ENCODE results near the gene SERPINA12.

Gene SERPINA12

GRCh38 chr14:94499673-94500072 lies 9.6 kb downstream of the SERPINA12 start:
- Histone ChIP-seq H3K27me3 (peaks cover 0 to 4% of the 10 kb centered on the region in 2 donors), H3K36me3 (no peaks in the 10 kb centered on the region), H3K4me3 (no peak overlapping the region), H3K4me1 (no peaks in the 10 kb centered on the region), H3K9me3 (no peaks in the 10 kb centered on the region), H3K27ac (no peak overlapping the region)
- no peak for DNase-seq
- TF ChIP-seq CTCF (IDR thresholded peaks at IDR 0.05), result no peak
- intact Hi-C loops (cut with DNase I; ENCODE audit: low total_unique reads), result no loop called here

GRCh38 chr14:94498215-94498614 lies 11.1 kb downstream of the SERPINA12 start:
- Histone ChIP-seq H3K9me3 (no peaks in the 10 kb centered on the region), H3K4me1 (no peaks in the 10 kb centered on the region), H3K27me3 (peaks cover 0 to 4% of the 10 kb centered on the region in 2 donors), H3K4me3 (no peak overlapping the region), H3K27ac (no peak overlapping the region), H3K36me3 (no peaks in the 10 kb centered on the region)
- intact Hi-C loops (cut with DNase I; ENCODE audit: low total_unique reads), result no loop called here
- TF ChIP-seq CTCF (IDR thresholded peaks at IDR 0.05), result no peak
- no peak for DNase-seq

GRCh38 chr14:94494085-94494484 lies 15.2 kb downstream of the SERPINA12 start:
- intact Hi-C loops (cut with DNase I; ENCODE audit: low total_unique reads), result no loop called here
- Histone ChIP-seq H3K4me1 (no peaks in the 10 kb centered on the region), H3K27me3 (no peaks in the 10 kb centered on the region), H3K4me3 (no peak overlapping the region), H3K36me3 (no peaks in the 10 kb centered on the region), H3K9me3 (no peaks in the 10 kb centered on the region), H3K27ac (no peak overlapping the region)
- DNase-seq, result no peak
- no peak for TF ChIP-seq CTCF (IDR thresholded peaks at IDR 0.05)

- no peaks in the 10 kb centered on the region for H3K36me3 ChIP-seq
- H3K27ac ChIP-seq, result no peak overlapping the region
- H3K4me1 ChIP-seq, result peaks cover 0 to 4% (median under 1%) of the 10 kb centered on the region in 4 donors
- no peak for DNase-seq
- TF ChIP-seq CTCF (IDR thresholded peaks at IDR 0.05), result no peak
- H3K27me3 ChIP-seq, result peaks cover 0 to 12% of the 10 kb centered on the region in 2 donors
- intact Hi-C loops (cut with DNase I; ENCODE audit: low total_unique reads), result no loop called here
- no peak overlapping the region for H3K4me3 ChIP-seq
- no peaks in the 10 kb centered on the region for H3K9me3 ChIP-seq
Measured at GRCh38 chr14:94491511-94491910, 17.8 kb downstream of the SERPINA12 start.

- intact Hi-C loops (cut with DNase I; ENCODE audit: low total_unique reads), result no loop called here
- no peak overlapping the region for H3K4me3 ChIP-seq
Measured at GRCh38 chr14:94489336-94489735, 19.9 kb downstream of the SERPINA12 start.

More at GRCh38 chr14:94489336-94489735, 19.9 kb downstream of the SERPINA12 start:
- no peaks in the 10 kb centered on the region for H3K36me3 ChIP-seq
- H3K27me3 ChIP-seq, result peaks cover 0 to 16% of the 10 kb centered on the region in 2 donors
- peaks cover 0 to 11% (median 6%) of the 10 kb centered on the region in 4 donors for H3K4me1 ChIP-seq
- no peak overlapping the region for H3K27ac ChIP-seq
- no peak for TF ChIP-seq CTCF (IDR thresholded peaks at IDR 0.05)
- DNase-seq, result no peak
- H3K9me3 ChIP-seq, result no peaks in the 10 kb centered on the region

Measured in tibial artery (tissue), 4 donors.